Breast epithelium (tissue), 3 donors: ENCODE results near the gene FMNL2.

Experiments
- CTCF ChIP-seq, 3 donors: fragments of 450-650 bp; IDR thresholded peaks; one replicate each; pipeline ENCODE4 v1.5.1; 2016 to 2017; ENCODE audit warnings: antibody characterized with exemption in 3 of 3, mild to moderate bottlenecking in 3 of 3, moderate library complexity in 3 of 3
- POLR2A ChIP-seq: fragments of 450-650 bp; IDR thresholded peaks from one replicate; pipeline ENCODE4 v1.6.1; 2016; ENCODE audit warnings: antibody characterized with exemption, mild to moderate bottlenecking, moderate library complexity
- POLR2AphosphoS5 ChIP-seq, 3 donors: sonication (generic); formaldehyde crosslinking; IDR thresholded peaks; one replicate each; pipeline ENCODE4 v1.6.1; 2017; ENCODE audit warnings: antibody characterized with exemption in 3 of 3

GRCh38 chr2:152456262-152456661, 121.3 kb downstream of the FMNL2 start:
- TF ChIP-seq POLR2A (no peak), CTCF (IDR thresholded peaks at IDR 0.05) (no peak), POLR2AphosphoS5 (IDR thresholded peaks at IDR 0.05) (no peak)
